Measurements from ENCODE around the gene MAP3K13.

The MAP3K13 gene

DNA sequence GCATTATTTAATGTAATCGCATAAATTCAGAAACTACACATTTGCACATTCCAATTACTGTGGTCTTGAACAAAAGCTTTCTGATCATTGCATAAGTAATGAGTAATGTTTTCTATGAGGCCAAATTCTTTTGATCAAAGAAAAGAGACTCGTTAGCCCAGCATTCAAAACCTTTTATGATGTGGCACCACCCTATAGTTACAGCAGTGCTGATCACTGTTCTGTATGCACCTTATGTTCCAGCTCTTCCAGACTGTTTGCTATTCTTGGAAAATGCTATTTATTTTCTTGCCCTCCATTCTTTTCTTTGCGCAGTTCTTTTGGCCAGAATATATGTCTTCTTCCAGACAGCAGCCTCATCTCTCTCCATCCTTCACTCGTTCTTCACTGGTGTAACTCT lies 42.3 kb downstream of the MAP3K13 start:
- H3K36me3 ChIP-seq (replicated peaks; ENCODE audit: low read depth, low read length), result no peaks in the 10 kb centered on the region
- H3K4me1 ChIP-seq (ENCODE audit: low read length), result no peaks in the 10 kb centered on the region
- no peak overlapping the region for H3K4me2 ChIP-seq (ENCODE audit: low read length)
- peaks cover 45% of the 10 kb centered on the region for H3K27me3 ChIP-seq (ENCODE audit: low read depth, low read length)
- no peak overlapping the region for H2AFZ ChIP-seq (ENCODE audit: low read depth, low read length)
- no peak overlapping the region for H3K9ac ChIP-seq (ENCODE audit: low read length)
- no peak for TF ChIP-seq EZH2phosphoT487 (IDR thresholded peaks at IDR 0.05; ENCODE audit: low read depth)
- no peak for TF ChIP-seq CTCF (IDR thresholded peaks at IDR 0.05; ENCODE audit: low read depth, low read length)
- H3K27ac ChIP-seq (ENCODE audit: low read length), result no peak overlapping the region
- no peaks in the 10 kb centered on the region for H3K9me3 ChIP-seq (ENCODE audit: insufficient read depth, low read length)
- H3K4me3 ChIP-seq (ENCODE audit: low read length), result no peak overlapping the region
- no peaks in the 10 kb centered on the region for H4K20me1 ChIP-seq (ENCODE audit: insufficient read depth, low read length)
- H3K79me2 ChIP-seq (ENCODE audit: low read length), result no peaks in the 10 kb centered on the region

DNA sequence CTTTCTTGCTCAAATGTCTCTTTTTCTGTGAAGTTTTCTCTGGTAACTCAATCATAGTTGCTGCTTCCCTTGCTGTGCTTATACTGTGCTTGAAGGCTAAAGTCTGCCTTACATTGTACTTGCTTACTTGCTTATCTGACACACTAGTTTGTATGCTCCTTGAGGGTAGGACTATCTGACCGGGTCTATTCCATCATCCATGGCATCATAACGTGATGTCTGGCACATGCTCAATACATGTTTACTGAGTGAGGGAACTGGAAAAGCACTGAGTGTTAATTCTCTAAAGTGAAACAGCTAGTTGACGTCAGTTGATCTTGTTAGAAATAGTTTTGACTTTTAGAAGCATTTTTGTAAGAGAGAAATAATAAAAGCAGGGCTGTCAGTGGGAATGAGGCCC lies 42.7 kb downstream of the MAP3K13 start:
- H3K36me3 ChIP-seq (replicated peaks; ENCODE audit: low read depth, low read length), result no peaks in the 10 kb centered on the region
- H3K27me3 ChIP-seq (ENCODE audit: low read depth, low read length), result peaks cover 41% of the 10 kb centered on the region
- H3K4me1 ChIP-seq (ENCODE audit: low read length), result no peaks in the 10 kb centered on the region
- no peaks in the 10 kb centered on the region for H3K79me2 ChIP-seq (ENCODE audit: low read length)
- H2AFZ ChIP-seq (ENCODE audit: low read depth, low read length), result no peak overlapping the region
- H3K9ac ChIP-seq (ENCODE audit: low read length), result no peak overlapping the region
- no peaks in the 10 kb centered on the region for H3K9me3 ChIP-seq (ENCODE audit: insufficient read depth, low read length)
- no peak for TF ChIP-seq CTCF (IDR thresholded peaks at IDR 0.05; ENCODE audit: low read depth, low read length)
- TF ChIP-seq EZH2phosphoT487 (IDR thresholded peaks at IDR 0.05; ENCODE audit: low read depth), result no peak
- no peak overlapping the region for H3K4me2 ChIP-seq (ENCODE audit: low read length)
- H3K4me3 ChIP-seq (ENCODE audit: low read length), result no peak overlapping the region
- no peak overlapping the region for H3K27ac ChIP-seq (ENCODE audit: low read length)
- H4K20me1 ChIP-seq (ENCODE audit: insufficient read depth, low read length), result no peaks in the 10 kb centered on the region

DNA sequence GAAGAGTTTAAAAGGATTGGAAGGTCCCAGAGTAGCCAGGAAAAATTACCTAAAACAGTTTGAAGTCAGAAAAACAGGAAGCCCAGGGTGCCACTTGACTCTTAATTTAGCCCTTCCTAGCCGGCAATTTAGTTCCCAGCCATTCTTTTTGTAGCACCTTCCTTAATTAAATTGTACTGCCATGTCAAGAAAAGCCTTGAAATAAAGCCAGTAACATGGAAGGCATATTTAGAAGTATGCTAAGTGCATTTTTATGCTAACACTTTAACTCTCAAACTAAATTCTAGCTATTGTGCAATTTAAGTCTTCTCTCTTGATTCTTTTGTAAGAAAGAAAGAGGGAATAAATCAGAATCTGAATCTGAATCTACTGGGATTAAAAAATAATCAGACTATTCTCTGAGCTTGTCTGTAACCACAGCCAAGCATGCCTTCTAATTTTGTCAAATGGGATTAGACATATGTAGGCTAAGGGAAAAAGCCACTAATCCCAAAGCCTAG lies 43.2 kb downstream of the MAP3K13 start:
- H3K79me2 ChIP-seq (ENCODE audit: low read length), result no peaks in the 10 kb centered on the region
- no peaks in the 10 kb centered on the region for H3K9me3 ChIP-seq (ENCODE audit: insufficient read depth, low read length)
- H3K27ac ChIP-seq (ENCODE audit: low read length), result no peak overlapping the region
- H3K27me3 ChIP-seq (ENCODE audit: low read depth, low read length), result peaks cover 36% of the 10 kb centered on the region
- no peak overlapping the region for H3K4me3 ChIP-seq (ENCODE audit: low read length)
- no peaks in the 10 kb centered on the region for H3K36me3 ChIP-seq (replicated peaks; ENCODE audit: low read depth, low read length)
- no peak overlapping the region for H3K4me2 ChIP-seq (ENCODE audit: low read length)
- TF ChIP-seq EZH2phosphoT487 (IDR thresholded peaks at IDR 0.05; ENCODE audit: low read depth) (no peak), CTCF (IDR thresholded peaks at IDR 0.05; ENCODE audit: low read depth, low read length) (no peak)
- no peak overlapping the region for H2AFZ ChIP-seq (ENCODE audit: low read depth, low read length)
- H4K20me1 ChIP-seq (ENCODE audit: insufficient read depth, low read length), result no peaks in the 10 kb centered on the region
- H3K9ac ChIP-seq (ENCODE audit: low read length), result no peak overlapping the region
- no peaks in the 10 kb centered on the region for H3K4me1 ChIP-seq (ENCODE audit: low read length)

- no peak overlapping the region for H3K9ac ChIP-seq (ENCODE audit: low read length)
- no peaks in the 10 kb centered on the region for H4K20me1 ChIP-seq (ENCODE audit: insufficient read depth, low read length)
- no peak overlapping the region for H3K27ac ChIP-seq (ENCODE audit: low read length)
- peaks cover 14% of the 10 kb centered on the region; the same call in 1 of the 2 replicates for H3K27me3 ChIP-seq (ENCODE audit: low read depth, low read length)
- no peak overlapping the region for H3K4me2 ChIP-seq (ENCODE audit: low read length)
- TF ChIP-seq EZH2phosphoT487 (IDR thresholded peaks at IDR 0.05; ENCODE audit: low read depth) (no peak), CTCF (IDR thresholded peaks at IDR 0.05; ENCODE audit: low read depth, low read length) (no peak)
- H2AFZ ChIP-seq (ENCODE audit: low read depth, low read length), result no peak overlapping the region
- no peaks in the 10 kb centered on the region for H3K4me1 ChIP-seq (ENCODE audit: low read length)
- no peaks in the 10 kb centered on the region for H3K36me3 ChIP-seq (replicated peaks; ENCODE audit: low read depth, low read length)
- no peak overlapping the region for H3K4me3 ChIP-seq (ENCODE audit: low read length)
- H3K9me3 ChIP-seq (ENCODE audit: insufficient read depth, low read length), result no peaks in the 10 kb centered on the region
- no peaks in the 10 kb centered on the region for H3K79me2 ChIP-seq (ENCODE audit: low read length)
These were observed 47.0 kb downstream of the MAP3K13 start for GRCh38 chr3:185409957-185410356.
